Fibroblast of mammary gland (primary cell): ENCODE data around the gene NEU1.

ENCODE experiments used
- DNase-seq: peaks from one replicate; pipeline ENCODE4 v3.0.0-alpha.2; 2010; ENCODE audit warnings: low read depth
- H3K4me3 ChIP-seq: 2 replicates; pipeline ENCODE4 v1.5.1; 2011; ENCODE audit warnings: low read depth, mild to moderate bottlenecking, low read length, moderate library complexity; ENCODE audit not compliant: control insufficient read depth
- CTCF ChIP-seq: conservative IDR thresholded peaks from 2 replicates; pipeline ENCODE4 v1.5.1; 2011; ENCODE audit warnings: low read depth, low read length, inconsistent platforms; ENCODE audit not compliant: control insufficient read depth, insufficient read depth

Gene NEU1

GRCh38 chr6:31899882-31900722 lies 37.5 kb upstream of the NEU1 start:
- no peak for TF ChIP-seq CTCF

GRCh38 chr6:31899215-31899614 lies 36.6 kb upstream of the NEU1 start:
- TF ChIP-seq CTCF = no peak
- no peak for DNase-seq
- no peak overlapping the region for H3K4me3 ChIP-seq

More at GRCh38 chr6:31899882-31900722, 37.5 kb upstream of the NEU1 start:
- DNase-seq = no peak
- H3K4me3 ChIP-seq = no peak overlapping the region

- no peak for TF ChIP-seq CTCF
- peak overlapping the region; percentile 95 for H3K4me3 ChIP-seq
- DNase-seq = peak; percentile 44
Observed at GRCh38 chr6:31898383-31899011, 35.9 kb upstream of the NEU1 start.

- peak within 1 kb of the TSS; percentile 95 for H3K4me3 ChIP-seq
- peak; percentile 59 for DNase-seq
- TF ChIP-seq CTCF = no peak
Observed at GRCh38 chr6:31897612-31898382, 35.2 kb upstream of the NEU1 start, which contains the start of gene EHMT2. EHMT2 (minus strand) TSS chr6:31897698; CDS start chr6:31897677, 21 bp downstream.

GRCh38 chr6:31896856-31897611 lies 34.4 kb upstream of the NEU1 start:
- no peak for DNase-seq
- H3K4me3 ChIP-seq = peak overlapping the region; percentile 95
- no peak for TF ChIP-seq CTCF

GRCh38 chr6:31896493-31896855 lies 33.9 kb upstream of the NEU1 start:
- no peak for DNase-seq
- H3K4me3 ChIP-seq = peak overlapping the region; percentile 95
- no peak for TF ChIP-seq CTCF
